Kidney (tissue), 14 donors: ENCODE measurements around the gene TPST1. TPM values are rescaled to one million over a fixed set of nuclear protein-coding genes. Genes with fewer than 3 reads are reported as not detected.

Source experiments
- DNase-seq, 5 donors: peaks; one replicate each; pipeline ENCODE4 v3.0.0-alpha.2; 2013 to 2020
- FAIRE-seq: peaks from 2 replicates; lab custom pipeline; 2012; peaks lifted over from hg19 to GRCh38; lab: Jason Lieb, UNC
- H3K27ac ChIP-seq, 2 donors: one replicate each; pipeline ENCODE4 v1.7.0; 2013; ENCODE audit warnings: low read depth in 2 of 2, low read length in 2 of 2, inconsistent platforms in 1 of 2
- H3K27me3 ChIP-seq: one replicate; pipeline ENCODE4 v1.7.1; 2013; ENCODE audit warnings: low read length, inconsistent platforms; ENCODE audit not compliant: control insufficient read depth, insufficient read depth
- H3K36me3 ChIP-seq, 3 donors: one replicate each; pipeline versions ENCODE4 v1.7.0 to v1.7.1; 2013; ENCODE audit warnings: low read length in 3 of 3, control low read depth in 1 of 3, inconsistent platforms in 1 of 3; ENCODE audit not compliant: insufficient read depth in 3 of 3, control insufficient read depth in 2 of 3
- H3K4me1 ChIP-seq, 3 donors: one replicate each; pipeline versions ENCODE4 v1.7.0 to v1.7.1; 2013; ENCODE audit warnings: low read length in 3 of 3, inconsistent platforms in 1 of 3, low read depth in 1 of 3; ENCODE audit not compliant: control insufficient read depth in 2 of 3, insufficient read depth in 2 of 3
- H3K4me3 ChIP-seq, 3 donors: one replicate each; pipeline versions ENCODE4 v1.7.0 to v1.8.1; 2013; ENCODE audit warnings: low read length in 3 of 3, control low read depth in 1 of 3, inconsistent platforms in 1 of 3
- H3K9ac ChIP-seq, 3 donors: one replicate each; pipeline versions ENCODE4 v1.7.0 to v1.7.1; 2013; ENCODE audit warnings: low read length in 3 of 3, control low read depth in 1 of 3, inconsistent platforms in 1 of 3
- H3K9me3 ChIP-seq, 3 donors: one replicate each; pipeline versions ENCODE4 v1.7.0 to v1.7.1; 2013; ENCODE audit warnings: low read length in 3 of 3, control low read depth in 1 of 3, inconsistent platforms in 1 of 3; ENCODE audit not compliant: control insufficient read depth in 2 of 3, insufficient read depth in 1 of 3
- intact Hi-C: fragments of 100-400 bp; cut with DNase I; formaldehyde crosslinking; loops from one replicate; pipeline ENCODE4 v1.11.1; 2022
- polyA plus RNA-seq: library from polyadenylated mRNA; stranded (reverse); fragments of 350-450 nt; fragmentation: Illumina TruSeq; extraction: RNeasy Lipid Tissue Mini Kit (QIAGEN cat#74804); gene quantifications from one replicate; pipeline ENCODE4 v1.2.3, GENCODE V29; 2014; ENCODE audit warnings: low read depth, low replicate concordance; ENCODE audit not compliant: insufficient read depth
- total RNA-seq: library from RNA; stranded (reverse); fragmentation: NEBNext Ultra II Directional; extraction: Animal tissue kit (Norgen Biotek cat#: 25700); gene quantifications from one replicate; pipeline ENCODE4 v1.2.1, GENCODE V29; 2021
- TF ChIP-seq, protein P1 (sequence below): IDR thresholded peaks from 3 replicates; pipeline ENCODE4 v1.5.1; 2012; ENCODE audit warnings: mild to moderate bottlenecking, moderate library complexity, borderline replicate concordance; ENCODE audit not compliant: insufficient read depth; ENCODE audit errors: extremely low read depth
- donor health status: control.
- donor health status: control.
- donor health status: control.
- donor health status: control.
- donor health status: control.
- donor health status: DM: yes; HTN: yes; CAD: no.
- donor health status: Normal renal cell carcinoma (clear cell type).

Gene TPST1
- total and polyA plus RNA-seq, 2 donors from 2014 or later = 23.6 to 35.7 TPM

DNA sequence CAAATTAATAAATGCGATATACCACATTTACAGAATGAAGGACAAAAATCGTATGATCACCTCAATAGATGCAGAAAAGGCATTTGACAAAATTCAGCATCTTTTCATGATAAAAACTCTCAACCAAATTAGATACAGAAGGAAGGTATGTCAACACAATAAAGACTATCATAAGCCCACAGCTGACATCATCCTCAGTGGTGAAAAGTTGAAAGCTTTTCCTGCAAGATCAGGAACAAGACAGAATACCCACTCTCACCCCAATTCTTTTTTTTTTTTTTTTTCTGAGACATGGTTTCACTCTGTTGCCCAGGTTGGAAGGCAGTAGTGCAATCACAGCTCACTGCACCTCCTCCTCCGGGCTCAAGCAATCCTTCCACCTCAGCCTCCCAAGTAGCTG, 67.2 kb downstream of the TPST1 start:
- intact Hi-C loops = no loop called here
- DNase-seq (no peak), FAIRE-seq (no peak)
- H3K9ac ChIP-seq = no peak overlapping the region
- H3K27ac ChIP-seq = no peak overlapping the region
- peaks cover 0 to 3% (median 0%) of the 10 kb centered on the region in 3 donors for H3K4me1 ChIP-seq
- H3K4me3 ChIP-seq = no peak overlapping the region
- no peaks in the 10 kb centered on the region for H3K27me3 ChIP-seq
- H3K9me3 ChIP-seq = no peaks in the 10 kb centered on the region
- TF ChIP-seq, protein P1, sequence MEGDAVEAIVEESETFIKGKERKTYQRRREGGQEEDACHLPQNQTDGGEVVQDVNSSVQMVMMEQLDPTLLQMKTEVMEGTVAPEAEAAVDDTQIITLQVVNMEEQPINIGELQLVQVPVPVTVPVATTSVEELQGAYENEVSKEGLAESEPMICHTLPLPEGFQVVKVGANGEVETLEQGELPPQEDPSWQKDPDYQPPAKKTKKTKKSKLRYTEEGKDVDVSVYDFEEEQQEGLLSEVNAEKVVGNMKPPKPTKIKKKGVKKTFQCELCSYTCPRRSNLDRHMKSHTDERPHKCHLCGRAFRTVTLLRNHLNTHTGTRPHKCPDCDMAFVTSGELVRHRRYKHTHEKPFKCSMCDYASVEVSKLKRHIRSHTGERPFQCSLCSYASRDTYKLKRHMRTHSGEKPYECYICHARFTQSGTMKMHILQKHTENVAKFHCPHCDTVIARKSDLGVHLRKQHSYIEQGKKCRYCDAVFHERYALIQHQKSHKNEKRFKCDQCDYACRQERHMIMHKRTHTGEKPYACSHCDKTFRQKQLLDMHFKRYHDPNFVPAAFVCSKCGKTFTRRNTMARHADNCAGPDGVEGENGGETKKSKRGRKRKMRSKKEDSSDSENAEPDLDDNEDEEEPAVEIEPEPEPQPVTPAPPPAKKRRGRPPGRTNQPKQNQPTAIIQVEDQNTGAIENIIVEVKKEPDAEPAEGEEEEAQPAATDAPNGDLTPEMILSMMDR = no peak
- no peaks in the 10 kb centered on the region for H3K36me3 ChIP-seq

DNA sequence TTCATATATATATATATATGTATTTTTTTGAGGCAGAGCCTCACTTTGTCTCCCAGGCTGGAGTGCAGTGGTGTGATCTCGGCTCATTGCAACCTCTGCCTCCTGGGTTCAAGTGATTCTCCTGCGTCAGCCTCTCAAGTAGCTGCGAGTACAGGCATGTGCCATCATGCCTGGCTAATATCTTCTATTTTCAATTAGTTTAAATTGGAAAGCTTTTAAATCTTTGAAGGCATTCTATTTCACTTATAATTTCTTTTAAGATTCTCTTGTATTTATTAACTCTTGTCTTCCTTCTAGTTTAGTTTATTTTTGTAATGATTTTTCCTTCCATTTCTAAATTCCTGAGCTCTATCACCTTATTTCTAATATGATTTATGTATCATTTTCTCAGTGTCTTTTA, 71.2 kb downstream of the TPST1 start:
- Histone ChIP-seq H3K9ac (no peak overlapping the region), H3K4me1 (no peaks in the 10 kb centered on the region), H3K4me3 (no peak overlapping the region), H3K9me3 (no peaks in the 10 kb centered on the region), H3K36me3 (no peaks in the 10 kb centered on the region), H3K27ac (no peak overlapping the region), H3K27me3 (no peaks in the 10 kb centered on the region)
- DNase-seq (no peak), FAIRE-seq (no peak)
- intact Hi-C loops = no loop called here
- TF ChIP-seq, protein P1 = no peak

DNA sequence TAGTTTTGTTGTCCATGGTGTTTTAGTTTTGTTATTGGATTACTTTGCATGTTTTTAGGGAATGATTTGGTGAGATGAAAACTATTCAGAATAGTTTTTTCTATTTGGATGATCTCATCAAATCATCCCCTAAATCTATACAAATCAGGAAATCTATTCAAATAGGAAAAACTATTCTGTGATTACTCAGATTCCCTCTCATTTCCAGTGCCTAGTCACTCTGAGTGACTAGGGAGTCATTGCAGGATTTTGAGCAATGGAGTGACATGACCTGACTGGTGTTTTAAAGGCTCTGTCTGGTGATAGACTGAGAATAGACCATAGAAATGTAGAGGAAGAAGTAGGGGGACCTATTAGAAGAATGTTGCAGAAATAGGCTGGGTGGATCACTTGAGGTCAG, 72.4 kb downstream of the TPST1 start:
- Histone ChIP-seq H3K27ac (no peak overlapping the region), H3K9me3 (no peaks in the 10 kb centered on the region), H3K27me3 (no peaks in the 10 kb centered on the region), H3K9ac (no peak overlapping the region), H3K36me3 (no peaks in the 10 kb centered on the region), H3K4me3 (no peak overlapping the region), H3K4me1 (peaks cover 0 to 7% (median 0%) of the 10 kb centered on the region in 3 donors)
- no peak for DNase-seq
- intact Hi-C loops = no loop called here
- FAIRE-seq = no peak
- TF ChIP-seq, protein P1 = no peak

DNA sequence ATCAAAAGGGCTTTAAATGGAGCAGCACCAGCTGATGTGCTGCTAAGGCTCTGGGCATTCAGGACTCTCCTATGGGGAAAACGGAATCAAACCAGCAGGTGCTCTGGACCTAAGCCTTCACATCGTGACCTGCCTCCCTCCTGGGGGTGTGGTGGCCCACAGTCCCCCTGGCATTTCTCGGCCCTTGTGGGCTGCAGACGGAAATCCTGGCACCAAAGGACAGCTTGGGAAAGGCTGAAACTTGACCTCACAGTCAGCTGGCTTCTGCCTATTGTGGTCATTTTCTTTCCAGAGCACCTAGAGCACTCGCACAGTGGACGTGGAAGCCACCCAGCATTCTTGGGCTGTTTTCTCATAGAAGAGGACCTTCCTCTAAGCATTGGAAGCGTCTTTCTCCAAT, 74.8 kb downstream of the TPST1 start:
- Histone ChIP-seq H3K27ac (no peak overlapping the region), H3K9ac (no peak overlapping the region), H3K4me1 (peaks cover 0 to 9% (median 0%) of the 10 kb centered on the region in 3 donors), H3K4me3 (no peak overlapping the region), H3K9me3 (no peaks in the 10 kb centered on the region), H3K27me3 (no peaks in the 10 kb centered on the region), H3K36me3 (no peaks in the 10 kb centered on the region)
- DNase-seq (no peak), FAIRE-seq (no peak)
- TF ChIP-seq, protein P1 = no peak
- intact Hi-C loops = no loop called here
